HepG2 (cell line): ENCODE results near the gene MEIS1. TPM values are rescaled to one million over a fixed set of nuclear protein-coding genes. Genes with fewer than 3 reads are reported as not detected.
A peak's percentile ranks its signal among the peaks of the same experiment; 100 is the strongest.

ENCODE experiments used
- GABPB1 ChIP-seq: IDR thresholded peaks from 2 replicates; pipeline ENCODE4 v1.6.1; 2016; ENCODE audit warnings: mild to moderate bottlenecking, missing genetic modification reagents, moderate library complexity, missing compliant biosample characterization
- KDM5A ChIP-seq: fragments of 200-600 bp; sonication (generic); IDR thresholded peaks from 2 replicates; pipeline ENCODE4 v1.7.0; 2018; ENCODE audit warnings: antibody characterized with exemption, mild to moderate bottlenecking, low read length, borderline replicate concordance
- NRL ChIP-seq: sonication (generic); formaldehyde crosslinking; IDR thresholded peaks from 2 replicates; pipeline ENCODE4 v1.5.0; 2020; ENCODE audit warnings: missing genetic modification reagents, mild to moderate bottlenecking, moderate library complexity, borderline replicate concordance
- REXO4 ChIP-seq: sonication (generic); formaldehyde crosslinking; IDR thresholded peaks from 2 replicates; pipeline ENCODE4 v1.8.0; 2022; ENCODE audit warnings: missing genetic modification reagents, mild to moderate bottlenecking, borderline replicate concordance
- SIN3B ChIP-seq: fragments of 150-350 bp; IDR thresholded peaks from 2 replicates; pipeline ENCODE4 v1.6.1; 2014; ENCODE audit warnings: low read length
- ZNF496 ChIP-seq: sonication (generic); formaldehyde crosslinking; IDR thresholded peaks from 2 replicates; pipeline ENCODE4 v1.8.1; 2023; ENCODE audit warnings: mild to moderate bottlenecking, moderate library complexity, missing genetic modification reagents; ENCODE audit not compliant: insufficient replicate concordance
- ZNF782 ChIP-seq: sonication (generic); formaldehyde crosslinking; IDR thresholded peaks from 2 replicates; pipeline ENCODE4 v1.4.0; 2020; ENCODE audit warnings: missing genetic modification reagents, mild to moderate bottlenecking, borderline replicate concordance
- polyA plus RNA-seq, 8 experiments: library from polyadenylated mRNA; depleted of rRNA in 3 of 8; stranded (reverse) in 7 of 8; unstranded in 1 of 8; fragments of >200 nt; fragmentation: Illumina TruSeq in 4 of 8; extraction: Trizol in 4 of 8; gene quantifications; 2 replicates each; pipeline versions ENCODE4 v1.2.1 to v1.2.3, GENCODE V29; 2011 to 2016; ENCODE audit warnings: low read depth in 4 of 8, missing spikeins in 1 of 8, mixed read lengths in 1 of 8; ENCODE audit not compliant: insufficient read depth in 1 of 8
- total RNA-seq, 5 experiments: library from RNA; depleted of rRNA; stranded (reverse); fragments of >200 nt; fragmentation: Illumina TruSeq; extraction: Trizol; gene quantifications; 2 replicates each; pipeline ENCODE4 v1.2.3, GENCODE V29; 2016; ENCODE audit warnings: low read depth in 1 of 5
- TF ChIP-seq, protein P1 (sequence below): sonication (generic); formaldehyde crosslinking; IDR thresholded peaks from 2 replicates; pipeline ENCODE4 v1.5.1; 2020; ENCODE audit warnings: mild to moderate bottlenecking, missing genetic modification reagents, moderate library complexity
- TF ChIP-seq, protein P2 (sequence below): IDR thresholded peaks from 2 replicates; pipeline ENCODE4 v1.6.1; 2016; ENCODE audit warnings: missing genetic modification reagents, missing compliant biosample characterization

The MEIS1 gene
- total and polyA plus RNA-seq, 2 of the 13 experiments (the other 11 are each of a cell fraction or from before 2014, with no cell fraction given), result 3.8 to 6.0 TPM

DNA sequence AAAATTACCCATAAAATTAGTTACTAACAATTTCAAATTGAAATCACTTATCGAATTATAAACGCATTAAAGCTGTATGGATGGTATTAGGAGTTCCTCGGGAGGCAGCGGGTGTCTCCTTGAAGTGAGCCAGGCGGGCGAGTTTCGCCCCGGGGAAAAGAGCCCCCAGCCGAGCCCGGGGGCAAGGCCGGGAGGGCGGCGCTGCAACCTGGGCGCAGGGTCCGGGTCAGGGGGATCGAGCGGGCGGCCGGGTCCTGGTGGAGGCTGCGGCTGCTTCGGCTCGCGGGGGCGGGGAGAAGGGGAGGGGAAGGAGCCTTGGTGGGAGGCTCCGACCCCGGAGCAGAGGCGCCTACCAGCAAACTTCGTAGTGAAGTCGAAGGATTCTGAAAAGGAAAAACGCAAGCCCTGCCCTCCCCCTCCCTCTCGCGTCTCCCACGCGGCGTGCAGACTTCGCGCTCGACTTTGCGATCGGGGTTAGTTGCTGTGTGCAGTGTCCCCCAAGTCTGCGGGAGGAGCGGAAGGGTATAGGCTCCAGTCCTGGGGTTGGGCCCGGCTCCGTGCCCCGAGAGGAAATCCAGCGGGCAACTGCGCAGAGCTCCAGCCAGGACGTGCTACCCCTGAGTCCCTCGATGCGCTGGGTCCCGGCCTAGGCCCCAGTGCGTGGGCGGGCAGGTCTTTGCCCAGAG, 140.8 kb downstream of the MEIS1 start (continued):
- 0 out of 2 replicates have a peak, but pooled peaks have one; percentile 30 for TF ChIP-seq NRL (CRISPR knock-in tag)
- peak; percentile 29; the same call in 1 of the 2 replicates for TF ChIP-seq GABPB1 (CRISPR knock-in tag)
- TF ChIP-seq ZNF782 (CRISPR knock-in tag), result no peak
- no peak for TF ChIP-seq KDM5A
- TF ChIP-seq, protein P1, sequence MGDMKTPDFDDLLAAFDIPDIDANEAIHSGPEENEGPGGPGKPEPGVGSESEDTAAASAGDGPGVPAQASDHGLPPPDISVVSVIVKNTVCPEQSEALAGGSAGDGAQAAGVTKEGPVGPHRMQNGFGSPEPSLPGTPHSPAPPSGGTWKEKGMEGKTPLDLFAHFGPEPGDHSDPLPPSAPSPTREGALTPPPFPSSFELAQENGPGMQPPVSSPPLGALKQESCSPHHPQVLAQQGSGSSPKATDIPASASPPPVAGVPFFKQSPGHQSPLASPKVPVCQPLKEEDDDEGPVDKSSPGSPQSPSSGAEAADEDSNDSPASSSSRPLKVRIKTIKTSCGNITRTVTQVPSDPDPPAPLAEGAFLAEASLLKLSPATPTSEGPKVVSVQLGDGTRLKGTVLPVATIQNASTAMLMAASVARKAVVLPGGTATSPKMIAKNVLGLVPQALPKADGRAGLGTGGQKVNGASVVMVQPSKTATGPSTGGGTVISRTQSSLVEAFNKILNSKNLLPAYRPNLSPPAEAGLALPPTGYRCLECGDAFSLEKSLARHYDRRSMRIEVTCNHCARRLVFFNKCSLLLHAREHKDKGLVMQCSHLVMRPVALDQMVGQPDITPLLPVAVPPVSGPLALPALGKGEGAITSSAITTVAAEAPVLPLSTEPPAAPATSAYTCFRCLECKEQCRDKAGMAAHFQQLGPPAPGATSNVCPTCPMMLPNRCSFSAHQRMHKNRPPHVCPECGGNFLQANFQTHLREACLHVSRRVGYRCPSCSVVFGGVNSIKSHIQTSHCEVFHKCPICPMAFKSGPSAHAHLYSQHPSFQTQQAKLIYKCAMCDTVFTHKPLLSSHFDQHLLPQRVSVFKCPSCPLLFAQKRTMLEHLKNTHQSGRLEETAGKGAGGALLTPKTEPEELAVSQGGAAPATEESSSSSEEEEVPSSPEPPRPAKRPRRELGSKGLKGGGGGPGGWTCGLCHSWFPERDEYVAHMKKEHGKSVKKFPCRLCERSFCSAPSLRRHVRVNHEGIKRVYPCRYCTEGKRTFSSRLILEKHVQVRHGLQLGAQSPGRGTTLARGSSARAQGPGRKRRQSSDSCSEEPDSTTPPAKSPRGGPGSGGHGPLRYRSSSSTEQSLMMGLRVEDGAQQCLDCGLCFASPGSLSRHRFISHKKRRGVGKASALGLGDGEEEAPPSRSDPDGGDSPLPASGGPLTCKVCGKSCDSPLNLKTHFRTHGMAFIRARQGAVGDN, result peak; percentile 45
- no peak for TF ChIP-seq REXO4 (CRISPR knock-in tag)
- no peak for TF ChIP-seq SIN3B
- TF ChIP-seq, protein P2, sequence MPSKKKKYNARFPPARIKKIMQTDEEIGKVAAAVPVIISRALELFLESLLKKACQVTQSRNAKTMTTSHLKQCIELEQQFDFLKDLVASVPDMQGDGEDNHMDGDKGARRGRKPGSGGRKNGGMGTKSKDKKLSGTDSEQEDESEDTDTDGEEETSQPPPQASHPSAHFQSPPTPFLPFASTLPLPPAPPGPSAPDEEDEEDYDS (CRISPR knock-in tag), result no peak
- TF ChIP-seq ZNF496 (CRISPR knock-in tag), result no peak
